Ovary (tissue), 3 donors: Measurements from ENCODE around the gene YAP1.

Source experiments
- CTCF ChIP-seq, 3 donors: fragments of 450-650 bp in 2 of 3; fragments of 200-600 bp in 1 of 3; IDR thresholded peaks; one replicate each; pipeline versions ENCODE4 v1.5.1 to v1.8.0; 2016 to 2022; ENCODE audit warnings: antibody characterized with exemption in 3 of 3, mild to moderate bottlenecking in 1 of 3
- EP300 ChIP-seq: sonication (generic); formaldehyde crosslinking; IDR thresholded peaks from one replicate; pipeline ENCODE4 v1.6.1; 2017; ENCODE audit warnings: antibody characterized with exemption
- POLR2A ChIP-seq: fragments of 450-650 bp; IDR thresholded peaks from one replicate; pipeline ENCODE4 v1.6.1; 2017; ENCODE audit warnings: antibody characterized with exemption, mild to moderate bottlenecking, moderate library complexity
- donor health status: DM: no; HTN: no; CAD: no.

DNA sequence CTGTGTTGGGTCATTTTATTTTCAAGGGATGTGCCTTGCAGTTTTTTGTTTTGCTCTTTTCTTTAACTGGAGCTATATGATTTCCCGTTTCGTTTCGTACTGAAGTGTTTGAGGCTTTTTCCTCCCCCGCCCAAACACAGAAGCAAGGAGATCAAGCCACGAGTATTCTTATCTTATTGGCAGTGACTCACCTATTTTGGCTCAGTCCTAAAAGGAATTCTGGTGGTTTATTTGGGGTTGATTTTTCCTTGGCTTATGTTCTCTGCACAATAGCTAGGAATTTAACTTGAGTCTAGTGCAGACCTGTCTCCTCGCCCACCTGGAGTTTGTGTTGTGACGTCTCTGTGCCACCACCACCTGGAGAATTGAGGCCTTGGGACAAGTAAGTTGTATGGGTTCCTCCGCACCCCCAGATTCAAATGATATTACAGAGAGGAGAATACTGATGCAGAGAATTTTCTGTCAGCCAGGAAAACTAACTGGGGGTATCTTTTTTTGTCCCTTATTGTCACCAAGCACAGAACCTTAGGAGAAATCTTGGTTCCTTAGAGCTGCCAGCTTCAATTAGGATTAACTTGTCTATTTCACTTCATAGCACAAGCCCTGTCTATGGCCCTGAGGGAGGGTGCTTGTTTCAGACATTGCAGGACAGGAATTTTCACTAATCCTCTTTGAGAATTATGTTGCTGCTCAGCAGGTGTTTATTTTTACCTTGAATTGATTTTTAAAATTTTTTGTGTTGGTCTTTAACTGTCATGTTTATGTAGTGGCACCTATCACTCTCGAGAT lies 116.6 kb downstream of the YAP1 start:
- TF ChIP-seq CTCF (IDR thresholded peaks at IDR 0.05) (no peak), POLR2A (no peak), EP300 (no peak)
